C4-2B (cell line): ENCODE data around the gene ZFTA.

Experiments used
- CTCF ChIP-seq: fragments of 450-650 bp; conservative IDR thresholded peaks from 2 replicates; pipeline ENCODE4 v1.5.1; 2017; ENCODE audit warnings: mild to moderate bottlenecking
- ZFX ChIP-seq: fragments of 450-650 bp; IDR thresholded peaks from 2 replicates; pipeline ENCODE4 v1.6.1; 2017

GRCh38 chr11:63767267-63767564 lies 1.4 kb downstream of the ZFTA start:
- TF ChIP-seq CTCF (no peak), ZFX (no peak)
